H9 (cell line): ENCODE data around the gene NAA35. TPM values are rescaled to one million over a fixed set of nuclear protein-coding genes. Genes with fewer than 3 reads are reported as not detected.

Source experiments
- DNase-seq: peaks from one replicate; pipeline ENCODE4 v3.0.0-alpha.2; 2017
- H2AFZ ChIP-seq: one replicate; pipeline ENCODE4 v1.6.1; 2013; ENCODE audit warnings: mild to moderate bottlenecking, low read length, control low read depth, moderate library complexity
- H2AK5ac ChIP-seq: 2 replicates; pipeline ENCODE4 v1.6.1; 2013; ENCODE audit warnings: low read length, control low read depth, mixed read lengths; ENCODE audit not compliant: insufficient read length
- H2BK120ac ChIP-seq: one replicate; pipeline ENCODE4 v1.6.1; 2013; ENCODE audit warnings: low read depth, mild to moderate bottlenecking, low read length, control low read depth, inconsistent platforms; ENCODE audit not compliant: poor library complexity, severe bottlenecking
- H2BK12ac ChIP-seq: 2 replicates; pipeline ENCODE4 v1.6.1; 2013; ENCODE audit warnings: low read length, control low read depth, mixed read lengths, low read depth; ENCODE audit not compliant: insufficient read length
- H2BK15ac ChIP-seq: 2 replicates; pipeline ENCODE4 v1.6.1; 2013; ENCODE audit warnings: low read depth, low read length, control low read depth
- H2BK20ac ChIP-seq: one replicate; pipeline ENCODE4 v1.6.1; 2013; ENCODE audit warnings: low read depth, mild to moderate bottlenecking, low read length, control low read depth, inconsistent platforms; ENCODE audit not compliant: poor library complexity, severe bottlenecking
- H2BK5ac ChIP-seq: 2 replicates; pipeline ENCODE4 v1.6.1; 2013; ENCODE audit warnings: low read length, control low read depth, mixed read lengths; ENCODE audit not compliant: insufficient read length
- H3K14ac ChIP-seq: 2 replicates; pipeline ENCODE4 v1.6.1; 2013; ENCODE audit warnings: low read length, control low read depth; ENCODE audit not compliant: insufficient read depth
- H3K18ac ChIP-seq: 2 replicates; pipeline ENCODE4 v1.6.1; 2013; ENCODE audit warnings: low read depth, mild to moderate bottlenecking, mixed read lengths, low read length, control low read depth; ENCODE audit not compliant: insufficient read length
- H3K23ac ChIP-seq: 2 replicates; pipeline ENCODE4 v1.6.1; 2013; ENCODE audit warnings: low read length, control low read depth, mixed read lengths, low read depth; ENCODE audit not compliant: insufficient read length
- H3K23me2 ChIP-seq: 2 replicates; pipeline ENCODE4 v1.6.1; 2013; ENCODE audit warnings: low read depth, mild to moderate bottlenecking, mixed read lengths, low read length, control low read depth; ENCODE audit not compliant: insufficient read length, poor library complexity, severe bottlenecking
- H3K27ac ChIP-seq: 2 replicates; pipeline ENCODE4 v1.5.1; 2013; ENCODE audit warnings: low read length, control low read depth, mixed read lengths, low read depth; ENCODE audit not compliant: insufficient read length
- H3K27me3 ChIP-seq: 2 replicates; pipeline ENCODE4 v1.6.1; 2013; ENCODE audit warnings: low read length, control low read depth, inconsistent platforms; ENCODE audit not compliant: insufficient read depth
- H3K4ac ChIP-seq: 2 replicates; pipeline ENCODE4 v1.6.1; 2013; ENCODE audit warnings: low read depth, mild to moderate bottlenecking, control low read depth, inconsistent platforms, low read length, moderate library complexity
- H3K4me1 ChIP-seq: 2 replicates; pipeline ENCODE4 v1.6.1; 2013; ENCODE audit warnings: low read length, control low read depth, inconsistent platforms; ENCODE audit not compliant: insufficient read depth
- H3K4me2 ChIP-seq: 2 replicates; pipeline ENCODE4 v1.6.1; 2013; ENCODE audit warnings: low read length, control low read depth, mixed read lengths; ENCODE audit not compliant: insufficient read length, insufficient read depth
- H3K56ac ChIP-seq: 2 replicates; pipeline ENCODE4 v1.6.1; 2013; ENCODE audit warnings: low read depth, mild to moderate bottlenecking, mixed read lengths, low read length, control low read depth; ENCODE audit not compliant: insufficient read length
- H3K79me1 ChIP-seq: 2 replicates; pipeline ENCODE4 v1.6.1; 2013; ENCODE audit warnings: low read depth, mild to moderate bottlenecking, moderate library complexity, low read length, control low read depth, inconsistent platforms; ENCODE audit not compliant: insufficient read depth, poor library complexity, severe bottlenecking
- H3K79me2 ChIP-seq: 2 replicates; pipeline ENCODE4 v1.6.1; 2013; ENCODE audit warnings: low read length, control low read depth, inconsistent platforms; ENCODE audit not compliant: insufficient read depth
- H3K9ac ChIP-seq: 2 replicates; pipeline ENCODE4 v1.6.1; 2013; ENCODE audit warnings: low read length, control low read depth, mixed read lengths; ENCODE audit not compliant: insufficient read length; ENCODE audit errors: extremely low read depth
- H3K9me3 ChIP-seq: one replicate; pipeline ENCODE4 v1.6.1; 2013; ENCODE audit warnings: low read depth, low read length, inconsistent platforms; ENCODE audit not compliant: control insufficient read depth
- H3T11ph ChIP-seq: one replicate; pipeline ENCODE4 v1.6.1; 2013; ENCODE audit warnings: mild to moderate bottlenecking, low read length, control low read depth, inconsistent platforms
- H4K20me1 ChIP-seq: one replicate; pipeline ENCODE4 v1.6.1; 2013; ENCODE audit not compliant: control insufficient read depth, insufficient read length, insufficient read depth
- H4K5ac ChIP-seq: 2 replicates; pipeline ENCODE4 v1.6.1; 2013; ENCODE audit warnings: low read depth, mild to moderate bottlenecking, mixed read lengths, low read length, control low read depth; ENCODE audit not compliant: insufficient read length
- H4K8ac ChIP-seq: replicated peaks from 2 replicates; pipeline ENCODE4 v1.6.1; 2013; ENCODE audit warnings: low read length, control low read depth, mixed read lengths, low read depth; ENCODE audit not compliant: insufficient read length
- H4K91ac ChIP-seq: 2 replicates; pipeline ENCODE4 v1.6.1; 2013; ENCODE audit warnings: low read depth, mild to moderate bottlenecking, moderate library complexity, mixed read lengths, low read length, control low read depth; ENCODE audit not compliant: insufficient read length
- H3K27ac Mint-ChIP-seq, 3 experiments: 2 replicates in 2 of 3; 3 replicates in 1 of 3; pipeline ENCODE4 v1.8.0; 2020 to 2021; ENCODE audit warnings: mixed read lengths in 3 of 3, mild to moderate bottlenecking in 1 of 3, moderate library complexity in 1 of 3
- H3K27me3 Mint-ChIP-seq: 2 replicates; pipeline ENCODE4 v1.8.0; 2021; ENCODE audit warnings: low read depth, mild to moderate bottlenecking, moderate library complexity, mixed read lengths
- H3K36me3 Mint-ChIP-seq, 3 experiments: 2 replicates in 2 of 3; 3 replicates in 1 of 3; pipeline ENCODE4 v1.8.0; 2020 to 2021; ENCODE audit warnings: low read depth in 3 of 3, mixed read lengths in 3 of 3; ENCODE audit not compliant: insufficient read depth in 1 of 3
- H3K4me1 Mint-ChIP-seq, 2 experiments: 2 replicates each; pipeline ENCODE4 v1.8.0; 2020; ENCODE audit warnings: mixed read lengths in 2 of 2
- H3K4me3 Mint-ChIP-seq, 2 experiments: 2 replicates in 1 of 2; 3 replicates in 1 of 2; pipeline ENCODE4 v1.8.0; 2020 to 2021; ENCODE audit warnings: mild to moderate bottlenecking in 2 of 2, mixed read lengths in 2 of 2, moderate library complexity in 1 of 2
- H3K9me3 Mint-ChIP-seq, 2 experiments: 2 replicates in 1 of 2; 3 replicates in 1 of 2; pipeline ENCODE4 v1.8.0; 2020; ENCODE audit warnings: mild to moderate bottlenecking in 2 of 2, mixed read lengths in 2 of 2, moderate library complexity in 1 of 2
- WGBS: extraction: QIAGEN DNeasy Blood & Tissue Kit; methylation state at CpG from one replicate; pipeline ENCODE4 v1.1.7; 2013; ENCODE audit warnings: missing lambda C conversion rate, low lambda C conversion rate, mixed read lengths; ENCODE audit not compliant: insufficient read length; ENCODE audit errors: extremely low coverage; 5-methylcytosine and 5-hydroxymethylcytosine counted together
- total RNA-seq: library from RNA; stranded (reverse); gene quantifications from 2 replicates; pipeline ENCODE4 v1.2.1, GENCODE V29; 2021
- TF ChIP-seq, protein P1 (sequence below): fragments of 200-600 bp; sonication (generic); conservative IDR thresholded peaks from 3 replicates; pipeline ENCODE4 v1.8.0; 2021; ENCODE audit warnings: antibody characterized with exemption, mild to moderate bottlenecking

NAA35 gene
- total RNA-seq, 1 experiment from 2014 or later: 38.6 TPM

DNA sequence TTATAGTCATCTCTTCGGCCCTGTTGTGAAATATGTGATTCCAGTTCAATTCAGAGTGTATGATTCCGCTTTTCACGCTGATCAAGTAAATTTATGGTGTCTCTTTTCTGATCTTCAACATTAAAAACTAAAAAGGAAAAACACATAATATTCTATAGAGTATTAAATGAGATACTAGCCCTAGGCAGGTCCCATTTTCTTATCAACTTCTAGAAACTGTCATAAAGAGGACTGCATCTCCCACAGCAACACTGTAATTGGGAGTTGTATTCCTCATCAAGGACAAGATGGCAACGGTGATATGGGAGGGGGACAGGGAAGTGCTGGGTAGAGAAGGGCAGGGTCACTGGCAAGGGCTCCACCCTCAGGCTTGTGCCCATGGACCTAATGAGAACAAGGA, 86.8 kb downstream of the NAA35 start:
- WGBS: no CpG with 5 or more reads among the region's 4 CpGs
- Histone ChIP-seq H3K4ac (no peak overlapping the region), H3K14ac (no peak overlapping the region), H2BK5ac (no peak overlapping the region), H3K27me3 (no peaks in the 10 kb centered on the region; the same call in 1 of the 2 replicates), H3K23me2 (no peaks in the 10 kb centered on the region), H2BK120ac (no peak overlapping the region), H2AK5ac (no peak overlapping the region), H3K23ac (no peak overlapping the region), H3K79me2 (no peaks in the 10 kb centered on the region), H3K79me1 (no peaks in the 10 kb centered on the region), H4K8ac (no peak overlapping the region), H3K18ac (no peak overlapping the region), H2BK12ac (no peak overlapping the region), H3K4me2 (no peak overlapping the region), H3K4me1 (no peaks in the 10 kb centered on the region), H2BK15ac (no peak overlapping the region), H4K20me1 (no peaks in the 10 kb centered on the region), H3T11ph (no peak overlapping the region), H2BK20ac (no peak overlapping the region), H4K5ac (no peak overlapping the region), H2AFZ (no peak overlapping the region), H3K27ac (no peak overlapping the region), H3K56ac (no peak overlapping the region), H3K9me3 (no peaks in the 10 kb centered on the region), H3K9ac (no peak overlapping the region), H4K91ac (no peak overlapping the region)
- no peaks in the 10 kb centered on the region for H3K27me3 Mint-ChIP-seq
- H3K9me3 Mint-ChIP-seq: no peaks in the 10 kb centered on the region
- no peak overlapping the region; a peak in 1 of 7 replicates for H3K27ac Mint-ChIP-seq
- H3K4me1 Mint-ChIP-seq: peaks cover 4 to 6% of the 10 kb centered on the region in 2 experiments; a peak in 3 of 4 replicates
- no peak for DNase-seq
- TF ChIP-seq, protein P1, sequence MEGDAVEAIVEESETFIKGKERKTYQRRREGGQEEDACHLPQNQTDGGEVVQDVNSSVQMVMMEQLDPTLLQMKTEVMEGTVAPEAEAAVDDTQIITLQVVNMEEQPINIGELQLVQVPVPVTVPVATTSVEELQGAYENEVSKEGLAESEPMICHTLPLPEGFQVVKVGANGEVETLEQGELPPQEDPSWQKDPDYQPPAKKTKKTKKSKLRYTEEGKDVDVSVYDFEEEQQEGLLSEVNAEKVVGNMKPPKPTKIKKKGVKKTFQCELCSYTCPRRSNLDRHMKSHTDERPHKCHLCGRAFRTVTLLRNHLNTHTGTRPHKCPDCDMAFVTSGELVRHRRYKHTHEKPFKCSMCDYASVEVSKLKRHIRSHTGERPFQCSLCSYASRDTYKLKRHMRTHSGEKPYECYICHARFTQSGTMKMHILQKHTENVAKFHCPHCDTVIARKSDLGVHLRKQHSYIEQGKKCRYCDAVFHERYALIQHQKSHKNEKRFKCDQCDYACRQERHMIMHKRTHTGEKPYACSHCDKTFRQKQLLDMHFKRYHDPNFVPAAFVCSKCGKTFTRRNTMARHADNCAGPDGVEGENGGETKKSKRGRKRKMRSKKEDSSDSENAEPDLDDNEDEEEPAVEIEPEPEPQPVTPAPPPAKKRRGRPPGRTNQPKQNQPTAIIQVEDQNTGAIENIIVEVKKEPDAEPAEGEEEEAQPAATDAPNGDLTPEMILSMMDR: no peak
- H3K36me3 Mint-ChIP-seq: peaks cover 46 to 78% (median 71%) of the 10 kb centered on the region in 3 experiments
- no peak overlapping the region for H3K4me3 Mint-ChIP-seq
